ENCODE results near the gene NECAP2. TPM values are rescaled to one million over a fixed set of nuclear protein-coding genes. Genes with fewer than 3 reads are reported as not detected.
"Not testable (repeated sequence)": the region's sequence is repeated elsewhere in the genome, so short reads cannot be mapped to it uniquely, and the experiment has no call there.

The NECAP2 gene
- total and polyA plus RNA-seq, 12 donors: 36.4 to 104 (median 63.5) TPM

DNA sequence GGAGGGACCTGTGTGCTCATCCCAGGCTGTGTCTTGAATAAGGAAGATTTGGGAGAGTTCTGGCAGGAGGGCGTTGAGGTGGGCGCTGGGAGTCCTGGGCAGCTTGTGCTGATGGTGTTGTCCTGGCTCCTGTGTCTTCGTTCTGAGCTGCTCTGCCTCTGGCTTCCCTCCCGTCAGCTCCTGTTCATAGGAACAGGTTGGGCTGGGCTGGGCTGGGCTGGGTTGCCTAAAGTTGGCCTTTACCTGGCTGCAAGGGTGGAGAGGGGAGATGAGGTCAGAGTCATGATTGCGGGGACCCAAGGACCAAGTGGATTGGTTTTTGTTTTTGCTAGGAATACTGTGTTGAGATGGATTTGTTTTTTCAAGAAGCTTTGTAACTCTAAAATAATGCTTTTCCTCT, 9.1 kb downstream of the NECAP2 start:
- Histone ChIP-seq H3K4me3 (no peak overlapping the region), H3K27ac (no peak overlapping the region), H3K36me3 (replicated peaks in 1 of 2) (peaks cover 0 to 89% of the 10 kb centered on the region in 2 donors), H3K9me3 (replicated peaks in 1 of 3) (no peaks in the 10 kb centered on the region), H3K4me1 (replicated peaks in 1 of 2) (no peaks in the 10 kb centered on the region), H3K27me3 (no peaks in the 10 kb centered on the region)
- TF ChIP-seq POLR2A (IDR thresholded peaks at IDR 0.05) (no peak), CTCF (IDR thresholded peaks at IDR 0.05) (no peak)
- intact Hi-C loops (cut with DNase I): no loop called here
- no peak for DNase-seq
- 88 to 94% (median 90%) methylated on average over 5 of the region's 5 CpGs for WGBS, 4 donors

DNA sequence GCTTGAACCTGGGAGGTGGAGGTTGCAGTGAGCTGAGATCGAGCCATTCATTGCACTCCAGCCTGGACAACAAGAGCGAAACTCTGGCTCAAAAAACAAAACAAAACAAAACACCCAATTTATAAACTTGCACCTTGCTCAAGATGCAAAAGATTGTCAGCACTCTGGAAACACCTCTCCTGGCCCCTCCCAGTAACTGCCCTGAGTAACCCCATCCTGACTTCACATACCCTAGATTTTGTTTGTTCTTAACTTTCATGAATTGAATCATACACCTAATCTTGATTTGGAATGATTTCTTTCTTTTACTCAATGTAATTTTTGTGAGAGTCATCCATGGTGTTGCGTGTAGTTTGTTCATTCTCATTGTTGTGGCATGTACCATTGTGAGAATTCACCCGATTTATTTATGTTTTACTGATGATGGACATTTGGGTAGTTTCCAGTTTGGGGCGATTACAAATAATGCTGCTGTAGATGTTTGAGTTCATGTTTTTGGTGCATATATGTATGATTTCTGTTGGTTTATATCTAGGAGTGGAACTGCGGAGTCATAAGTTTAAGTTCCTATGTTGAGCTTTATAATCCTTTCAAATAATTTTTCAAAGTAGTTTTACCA, 10.4 kb downstream of the NECAP2 start:
- no peaks in the 10 kb centered on the region for H3K9me3 ChIP-seq (replicated peaks in 1 of 3)
- no peak for TF ChIP-seq CTCF (IDR thresholded peaks at IDR 0.05)
- TF ChIP-seq POLR2A (IDR thresholded peaks at IDR 0.05): no peak
- WGBS, 4 donors: 88 to 96% (median 91%) methylated on average over 6 of the region's 6 CpGs
- H3K4me3 ChIP-seq: no peak overlapping the region
- no peaks in the 10 kb centered on the region for H3K4me1 ChIP-seq (replicated peaks in 1 of 2)
- H3K36me3 ChIP-seq (replicated peaks in 1 of 2): peaks cover 0 to 89% of the 10 kb centered on the region in 2 donors
- DNase-seq: no peak
- H3K27ac ChIP-seq: no peak overlapping the region
- intact Hi-C loops (cut with DNase I): no loop called here
- H3K27me3 ChIP-seq: no peaks in the 10 kb centered on the region

DNA sequence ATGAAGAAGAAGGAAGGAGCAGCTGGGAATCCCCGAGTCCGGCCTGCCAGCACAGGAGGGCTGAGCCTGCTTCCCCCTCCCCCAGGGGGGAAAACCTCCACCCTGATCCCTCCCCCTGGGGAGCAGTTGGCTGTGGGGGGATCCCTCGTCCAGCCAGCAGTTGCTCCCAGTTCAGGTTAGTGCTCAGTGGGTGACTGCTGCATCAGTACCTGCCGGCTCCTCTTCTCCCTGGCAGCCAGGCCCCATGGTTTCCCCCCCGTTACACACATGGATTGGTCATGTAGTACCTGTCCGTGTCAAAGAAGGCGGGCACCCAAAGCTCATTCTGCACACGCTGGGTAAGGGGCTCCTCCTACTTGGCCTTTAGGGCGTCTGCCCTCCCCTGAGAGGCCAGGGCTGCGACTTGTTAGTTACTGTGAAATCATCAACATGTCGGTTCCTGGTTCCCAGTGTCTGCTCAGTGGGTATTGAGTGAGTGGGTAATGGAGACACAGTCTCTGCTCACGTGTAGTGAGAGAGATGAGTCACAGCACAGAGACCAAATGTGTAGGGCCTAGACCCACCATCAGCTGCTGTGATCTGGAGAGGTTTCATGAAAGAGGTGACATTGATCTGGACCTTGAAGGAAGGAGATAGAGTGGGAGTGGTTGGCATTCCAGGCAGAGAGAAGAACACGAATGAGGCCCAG, 11.5 kb downstream of the NECAP2 start:
- Histone ChIP-seq H3K9me3 (replicated peaks in 1 of 3) (no peaks in the 10 kb centered on the region), H3K4me1 (replicated peaks in 1 of 2) (no peaks in the 10 kb centered on the region), H3K36me3 (replicated peaks in 1 of 2) (peaks cover 0 to 92% of the 10 kb centered on the region in 2 donors), H3K27ac (no peak overlapping the region), H3K27me3 (no peaks in the 10 kb centered on the region), H3K4me3 (no peak overlapping the region)
- 72 to 79% (median 74%) methylated on average over 11 to 13 of the region's 13 CpGs for WGBS, 4 donors
- DNase-seq: no peak
- TF ChIP-seq CTCF (IDR thresholded peaks at IDR 0.05): no peak
- no peak for TF ChIP-seq POLR2A (IDR thresholded peaks at IDR 0.05)
- intact Hi-C loops (cut with DNase I): no loop called here

- H3K27me3 ChIP-seq; intact Hi-C loops (cut with DNase I); H3K4me3 ChIP-seq; H3K27ac ChIP-seq; H3K4me1 ChIP-seq (replicated peaks in 1 of 2); H3K9me3 ChIP-seq (replicated peaks in 1 of 3); DNase-seq: not testable (repeated sequence)
- H3K36me3 ChIP-seq (replicated peaks in 1 of 2): peaks cover 0 to 94% of the 10 kb centered on the region in 2 donors
- WGBS, 4 donors: 76 to 85% (median 83%) methylated on average over 3 of the region's 3 CpGs
Observed at GRCh38 chr1:16454909-16455308, 14.4 kb downstream of the NECAP2 start.

DNA sequence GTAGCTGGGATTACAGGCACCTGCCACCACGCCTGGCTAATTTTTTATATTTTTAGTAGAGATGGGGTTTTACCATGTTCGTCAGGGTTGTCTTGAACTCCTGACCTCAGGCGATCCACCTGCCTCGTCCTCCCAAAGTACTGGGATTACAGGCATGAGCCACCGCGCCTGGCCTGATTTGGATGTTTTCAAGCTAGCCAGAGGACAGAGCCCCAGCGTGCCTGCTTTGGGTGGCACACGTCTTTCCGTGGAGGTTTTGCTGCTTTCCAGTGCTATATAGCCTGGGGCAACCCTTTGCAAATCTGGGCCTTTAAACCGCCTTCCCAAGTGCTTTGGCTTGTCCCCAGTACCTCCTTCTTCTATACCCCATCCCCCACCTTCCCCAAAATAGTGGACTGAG, 15.6 kb downstream of the NECAP2 start:
- H3K27ac ChIP-seq; H3K9me3 ChIP-seq (replicated peaks in 1 of 3); H3K4me1 ChIP-seq (replicated peaks in 1 of 2); H3K4me3 ChIP-seq; intact Hi-C loops (cut with DNase I); H3K27me3 ChIP-seq; DNase-seq: not testable (repeated sequence)
- 92 to 100% (median 94%) methylated on average over 5 to 10 of the region's 10 CpGs for WGBS, 4 donors
- H3K36me3 ChIP-seq (replicated peaks in 1 of 2): peaks cover 0 to 90% of the 10 kb centered on the region in 2 donors

All from adrenal gland (tissue), 12 donors.